Stimulated activated CD4-positive, alpha-beta T cell treated with anti-CD3 and anti-CD28 coated beads, Interleukin-15, amount 100 ng/mL, for 48 hours (primary cell): Measurements from ENCODE around the gene CSF1.
"Not testable (repeated sequence)": the region's sequence is repeated elsewhere in the genome, so short reads cannot be mapped to it uniquely, and the experiment has no call there.

ENCODE experiments used
- DNase-seq, 2 donors: peaks; one replicate each; pipeline ENCODE4 v3.0.0-alpha.2; 2020; ENCODE audit warnings: low read depth in 2 of 2

CSF1 gene, protein sequence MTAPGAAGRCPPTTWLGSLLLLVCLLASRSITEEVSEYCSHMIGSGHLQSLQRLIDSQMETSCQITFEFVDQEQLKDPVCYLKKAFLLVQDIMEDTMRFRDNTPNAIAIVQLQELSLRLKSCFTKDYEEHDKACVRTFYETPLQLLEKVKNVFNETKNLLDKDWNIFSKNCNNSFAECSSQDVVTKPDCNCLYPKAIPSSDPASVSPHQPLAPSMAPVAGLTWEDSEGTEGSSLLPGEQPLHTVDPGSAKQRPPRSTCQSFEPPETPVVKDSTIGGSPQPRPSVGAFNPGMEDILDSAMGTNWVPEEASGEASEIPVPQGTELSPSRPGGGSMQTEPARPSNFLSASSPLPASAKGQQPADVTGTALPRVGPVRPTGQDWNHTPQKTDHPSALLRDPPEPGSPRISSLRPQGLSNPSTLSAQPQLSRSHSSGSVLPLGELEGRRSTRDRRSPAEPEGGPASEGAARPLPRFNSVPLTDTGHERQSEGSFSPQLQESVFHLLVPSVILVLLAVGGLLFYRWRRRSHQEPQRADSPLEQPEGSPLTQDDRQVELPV

DNA sequence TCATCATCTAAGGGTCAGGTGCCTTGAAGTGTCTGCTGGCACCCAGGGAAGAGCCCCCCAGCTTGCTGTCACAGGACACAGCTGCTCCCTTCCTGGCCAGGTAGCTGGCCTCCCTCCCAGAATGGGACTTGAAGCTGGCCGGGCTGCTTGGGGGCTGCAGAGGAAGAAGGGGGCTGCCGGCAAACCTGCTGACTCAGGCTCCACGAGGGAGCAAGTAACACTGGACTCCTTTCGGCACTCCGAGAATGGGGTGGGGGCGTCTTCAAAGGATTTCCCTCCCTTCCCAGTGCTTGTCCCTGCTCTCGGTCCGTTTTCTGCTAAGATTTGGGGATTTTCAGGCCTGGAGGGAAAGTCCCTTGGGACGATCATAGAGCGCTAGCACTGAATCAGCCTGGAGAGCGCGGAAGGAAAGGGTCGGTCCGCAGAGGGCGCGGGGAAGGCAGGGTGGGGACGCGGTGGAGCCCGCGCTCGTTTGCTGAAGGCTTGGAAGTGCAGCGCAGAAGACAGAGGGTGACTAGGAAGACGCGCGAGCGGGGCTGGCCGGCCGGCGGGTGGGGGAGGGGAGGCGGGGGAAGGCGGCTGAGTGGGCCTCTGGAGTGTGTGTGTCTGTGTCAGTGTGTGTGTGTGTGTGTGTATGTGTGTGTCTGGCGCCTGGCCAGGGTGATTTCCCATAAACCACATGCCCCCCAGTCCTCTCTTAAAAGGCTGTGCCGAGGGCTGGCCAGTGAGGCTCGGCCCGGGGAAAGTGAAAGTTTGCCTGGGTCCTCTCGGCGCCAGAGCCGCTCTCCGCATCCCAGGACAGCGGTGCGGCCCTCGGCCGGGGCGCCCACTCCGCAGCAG lies at the start of gene CSF1:
CSF1 (plus strand) TSS at position 727 of the 840 bp plus-strand sequence. CDS start 175 bp downstream, outside the sequence.
- peak; percentile 39 to 47 for DNase-seq

DNA sequence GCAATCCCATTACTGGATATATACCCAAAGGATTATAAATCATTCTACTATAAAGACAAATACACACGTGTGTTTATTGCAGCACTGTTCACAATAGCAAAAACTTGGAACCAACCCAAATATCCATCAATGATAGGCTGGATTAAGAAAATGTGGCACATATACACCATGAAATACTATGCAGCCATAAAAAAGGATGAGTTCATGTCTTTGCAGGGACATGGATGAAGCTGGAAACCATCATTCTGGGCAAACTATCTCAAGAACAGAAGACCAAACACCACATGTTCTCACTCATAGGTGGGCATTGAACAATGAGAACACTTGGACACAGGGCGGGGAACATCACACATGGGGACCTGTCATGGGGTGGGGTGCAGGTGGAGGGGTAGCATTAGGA lies 49.0 kb upstream of the CSF1 start:
- not testable (repeated sequence) for DNase-seq

DNA sequence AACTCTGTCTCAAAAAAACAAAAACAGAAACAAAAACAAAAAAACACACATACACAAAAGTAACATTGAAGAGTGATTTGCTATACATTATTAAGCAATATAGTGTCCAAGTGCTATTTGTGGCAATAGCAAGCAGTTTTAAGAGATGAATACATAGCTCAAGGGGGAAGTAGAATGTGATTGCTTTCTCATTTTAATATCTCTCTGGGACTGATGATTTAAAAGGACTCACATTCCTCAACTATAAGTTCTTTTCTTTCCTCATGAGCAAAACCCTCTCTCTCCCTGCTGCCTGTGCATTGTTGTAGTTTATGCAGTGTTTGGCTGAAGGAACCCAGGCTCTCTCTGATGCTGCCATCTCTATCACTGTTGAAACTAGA lies 47.0 kb upstream of the CSF1 start:
- DNase-seq = no peak

GRCh38 chr1:109864047-109864822 lies 46.4 kb upstream of the CSF1 start:
- DNase-seq = no peak

- no peak for DNase-seq
These were observed 45.6 kb upstream of the CSF1 start for GRCh38 chr1:109864930-109865612.

DNA sequence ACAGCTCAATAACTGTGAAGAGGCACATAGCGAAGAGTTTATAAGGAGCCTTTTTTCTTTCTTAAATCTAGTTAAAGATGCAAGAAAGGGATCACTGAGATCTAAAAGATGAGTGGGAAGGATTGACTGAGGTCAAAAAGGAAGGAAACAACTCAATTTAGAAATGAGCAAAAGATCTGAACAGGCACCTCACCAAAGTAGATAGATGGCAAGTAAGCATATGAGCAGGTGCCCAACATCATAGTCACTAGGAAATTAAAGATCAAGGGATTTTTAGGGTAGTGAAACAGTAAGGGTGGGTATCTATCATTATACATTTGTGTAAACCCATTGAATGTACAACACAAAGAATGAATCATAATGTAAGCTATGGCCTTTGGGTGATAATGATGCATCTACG lies 44.6 kb upstream of the CSF1 start:
- DNase-seq = no peak

DNA sequence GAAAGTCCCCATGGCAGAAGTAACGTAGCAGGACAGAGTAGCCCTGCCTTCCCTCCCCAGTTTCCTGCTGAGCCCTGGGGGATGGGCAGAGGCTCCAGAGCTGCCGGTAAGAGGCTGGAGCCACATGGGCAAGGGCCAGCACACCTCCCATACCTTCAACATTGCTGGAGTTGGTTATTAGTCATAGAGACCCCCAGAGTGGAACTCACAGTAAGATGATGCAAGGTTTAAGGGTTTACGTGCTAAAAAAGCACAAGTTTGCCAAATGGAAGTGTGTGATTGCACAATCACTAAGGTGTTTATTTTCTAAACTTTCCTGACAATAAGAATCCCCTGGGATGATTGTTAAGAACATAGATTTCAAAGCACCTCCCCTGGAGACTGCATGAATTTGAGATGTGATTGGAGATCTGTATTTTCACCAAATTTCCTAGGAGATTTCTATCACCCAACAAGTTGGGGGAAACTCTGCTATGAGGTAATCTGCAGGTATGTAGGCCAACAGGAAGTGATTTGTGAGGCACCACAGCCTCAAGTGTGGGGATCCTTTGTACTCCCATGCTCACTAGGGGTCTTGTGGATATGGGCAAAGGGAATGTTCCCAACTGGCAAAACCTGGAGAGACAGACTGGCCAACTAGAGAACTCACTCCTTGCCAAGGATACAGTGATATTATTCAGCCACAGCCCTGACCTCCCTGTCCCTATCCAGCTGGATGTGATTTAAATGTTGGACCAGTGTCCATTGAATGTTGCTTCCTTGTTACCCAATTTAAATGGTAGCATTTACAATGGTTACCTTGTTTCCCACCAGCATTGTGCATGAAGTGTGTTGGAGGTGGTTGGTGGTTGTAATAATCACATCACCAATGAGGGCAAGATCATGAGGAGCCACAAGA lies 37.1 kb upstream of the CSF1 start:
- no peak for DNase-seq

GRCh38 chr1:109874445-109874844 lies 36.2 kb upstream of the CSF1 start:
- no peak for DNase-seq

DNA sequence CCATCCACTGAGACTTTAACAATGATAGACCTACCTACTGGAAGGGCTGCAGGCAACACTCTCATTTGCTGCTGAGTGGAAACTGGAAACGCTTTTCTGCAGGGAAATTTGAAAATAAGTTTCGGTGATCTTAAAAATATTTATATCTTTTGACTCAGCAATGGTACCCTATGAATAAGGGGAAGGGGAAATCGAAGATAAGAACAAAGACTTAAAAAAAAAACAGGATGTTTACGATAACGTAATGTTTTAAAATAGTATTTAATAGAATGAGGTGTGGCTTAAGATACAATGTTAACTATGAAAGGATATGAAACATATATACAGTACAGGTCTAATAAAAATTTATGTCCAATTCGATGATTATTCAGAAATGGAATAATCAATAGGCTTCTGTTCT lies 34.8 kb upstream of the CSF1 start:
- DNase-seq = no peak

GRCh38 chr1:109876617-109877316 lies 33.9 kb upstream of the CSF1 start:
- DNase-seq = no peak

GRCh38 chr1:109877317-109877771 lies 33.3 kb upstream of the CSF1 start:
- no peak for DNase-seq

DNA sequence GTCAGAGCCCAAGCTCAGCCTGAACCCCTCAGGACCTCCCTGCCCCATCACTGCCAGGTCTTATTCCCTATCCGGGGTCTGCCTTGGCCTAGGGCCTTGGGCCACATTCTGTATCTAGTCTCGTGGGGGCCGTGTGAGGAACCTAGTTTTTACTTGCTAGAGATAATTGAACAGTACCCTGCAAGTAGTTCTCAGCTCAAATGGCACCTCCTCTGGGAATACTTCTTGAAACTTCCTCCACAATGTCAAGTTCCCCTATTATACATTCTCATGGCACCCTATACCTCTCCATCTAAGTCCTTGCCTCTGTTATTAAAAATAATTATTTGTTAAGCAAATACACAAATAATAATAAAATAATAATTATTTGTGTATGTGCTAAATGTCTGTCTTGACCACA lies 32.9 kb upstream of the CSF1 start:
- no peak for DNase-seq

DNA sequence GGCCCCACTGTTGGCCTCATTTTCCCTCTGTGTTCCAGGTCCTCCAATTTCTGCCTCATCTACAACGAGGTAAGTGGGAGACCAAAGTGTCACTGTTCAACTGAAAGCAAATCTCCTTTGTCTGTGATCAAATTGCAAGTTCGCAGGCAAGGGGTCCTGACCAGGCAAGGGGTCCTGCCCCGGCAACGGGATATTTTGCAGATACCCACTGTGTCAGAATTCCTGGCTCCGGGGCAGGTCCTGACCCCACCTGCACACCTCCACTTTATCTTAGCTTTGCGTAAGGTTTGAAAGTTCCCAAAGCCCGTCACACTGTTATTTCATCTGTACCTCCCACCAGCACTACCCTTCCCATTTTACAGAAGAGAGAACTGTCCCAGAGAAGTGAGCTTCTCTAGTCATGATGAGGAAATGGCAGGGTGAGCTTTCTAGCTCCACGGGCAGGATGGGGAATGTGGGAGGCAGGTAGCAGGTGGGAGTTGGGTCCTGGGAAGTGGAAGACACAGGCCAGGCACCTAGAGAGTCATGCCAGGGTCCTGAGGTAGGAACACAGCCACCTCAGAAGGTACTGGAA lies 32.0 kb upstream of the CSF1 start:
- no peak for DNase-seq

DNA sequence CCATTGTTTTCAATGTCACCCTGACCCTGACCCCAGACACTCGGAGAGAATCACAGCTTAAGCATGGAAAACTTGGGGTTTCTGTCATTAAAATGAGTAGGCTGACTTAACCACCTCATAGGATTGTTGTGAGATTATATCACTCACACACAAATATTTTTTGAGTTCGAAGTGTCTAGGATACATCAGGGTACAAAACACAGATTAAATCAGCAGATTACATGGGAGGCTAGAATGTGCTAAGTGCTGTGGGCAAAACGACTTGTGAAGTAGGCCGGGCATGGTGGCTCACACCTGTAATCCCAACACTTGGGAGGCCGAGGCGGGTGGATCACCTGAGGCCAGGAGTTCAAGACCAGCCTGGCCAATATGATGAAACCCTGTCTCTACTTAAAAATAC lies 31.3 kb upstream of the CSF1 start:
- not testable (repeated sequence) for DNase-seq

DNA sequence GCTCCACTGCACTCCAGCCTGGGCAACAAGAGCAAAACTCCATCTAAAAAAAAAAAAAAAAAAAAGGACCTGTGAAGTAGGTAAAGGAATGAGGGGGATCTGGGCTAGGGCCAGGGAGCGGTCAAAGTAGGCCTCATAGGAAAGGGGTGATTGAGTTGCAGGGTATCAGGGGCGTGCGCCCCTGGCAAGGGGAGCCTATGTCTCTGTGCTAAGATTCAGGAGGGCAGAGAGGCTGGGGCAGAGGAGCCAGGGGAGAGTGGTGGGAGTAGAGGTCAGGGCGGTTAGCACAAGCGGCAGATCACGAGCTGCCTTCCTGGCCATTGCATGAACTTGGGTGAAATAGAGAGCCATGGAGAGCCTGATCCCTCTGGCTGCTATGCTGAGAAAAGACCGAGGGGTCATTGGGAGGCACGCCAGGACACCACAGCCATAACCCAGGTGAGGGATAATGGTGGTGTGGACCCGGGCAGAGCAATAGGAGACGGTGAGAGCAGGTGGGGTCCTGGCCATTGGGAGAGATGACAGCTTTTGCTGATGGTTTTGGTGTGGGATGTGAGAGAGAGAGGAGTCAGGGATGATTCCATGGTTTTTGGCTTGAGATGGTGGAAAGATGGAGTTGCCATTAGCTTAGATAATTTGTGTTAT lies 30.6 kb upstream of the CSF1 start:
- no peak for DNase-seq

- no peak for DNase-seq
These were observed 29.4 kb upstream of the CSF1 start for GRCh38 chr1:109880971-109881894.

DNA sequence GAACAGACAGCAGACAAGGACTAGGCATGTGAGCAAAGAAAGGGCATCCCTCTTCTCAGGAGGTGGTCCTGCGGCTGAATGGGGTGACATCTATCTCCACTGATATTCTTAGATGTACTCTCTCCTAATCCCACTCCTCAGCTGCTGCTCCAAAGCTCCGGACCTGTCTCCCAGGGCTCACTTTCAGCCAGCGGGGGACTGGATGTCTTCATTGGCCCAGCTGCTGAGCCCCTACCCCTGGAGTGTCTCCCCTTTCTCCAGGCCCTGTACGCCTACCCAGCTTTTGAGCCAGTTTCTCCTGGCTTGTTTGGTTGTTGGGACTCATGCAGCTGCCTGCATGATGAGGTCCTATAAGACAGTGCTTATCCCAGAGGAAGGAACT lies 28.8 kb upstream of the CSF1 start:
- no peak for DNase-seq
